K562 (cell line): ENCODE results near the gene CTIF. TPM values are rescaled to one million over a fixed set of nuclear protein-coding genes. Genes with fewer than 3 reads are reported as not detected.

ENCODE experiments used
- CBFA2T2 ChIP-seq: fragments of 450-650 bp; conservative IDR thresholded peaks from 2 replicates; pipeline ENCODE4 v1.6.1; 2017; ENCODE audit warnings: mild to moderate bottlenecking
- E2F3 ChIP-seq: fragments of 250-450 bp; sonication (Bioruptor Pico); IDR thresholded peaks from 2 replicates; pipeline ENCODE4 v1.4.0; 2020; ENCODE audit warnings: mild to moderate bottlenecking
- GATA2 ChIP-seq: sonication (generic); formaldehyde crosslinking; IDR thresholded peaks from 2 replicates; pipeline ENCODE4 v1.4.0; 2020; ENCODE audit warnings: mild to moderate bottlenecking, missing genetic modification reagents
- ILF3 ChIP-seq: fragments of 450-650 bp; IDR thresholded peaks from 2 replicates; pipeline ENCODE4 v1.6.1; 2018; ENCODE audit warnings: antibody characterized with exemption, mild to moderate bottlenecking, moderate library complexity, borderline replicate concordance
- MCM3 ChIP-seq: fragments of 450-650 bp; IDR thresholded peaks from 2 replicates; pipeline ENCODE4 v1.6.1; 2016
- NCOA6 ChIP-seq: fragments of 450-650 bp; IDR thresholded peaks from 2 replicates; pipeline ENCODE4 v1.6.1; 2017; ENCODE audit warnings: mild to moderate bottlenecking
- POLR2A ChIP-seq: fragments of 450-650 bp; conservative IDR thresholded peaks from 2 replicates; pipeline ENCODE4 v1.6.1; 2016
- POLR3A ChIP-seq: IDR thresholded peaks from 2 replicates; pipeline ENCODE4 v1.6.1; 2011; ENCODE audit warnings: borderline replicate concordance, mild to moderate bottlenecking, moderate library complexity; ENCODE audit not compliant: insufficient read length, insufficient read depth; ENCODE audit errors: extremely low read depth
- PPARD ChIP-seq: fragments of 250-450 bp; sonication (Bioruptor Pico); IDR thresholded peaks from 2 replicates; pipeline ENCODE4 v1.8.0; 2022; ENCODE audit warnings: inconsistent platforms, mild to moderate bottlenecking, moderate library complexity
- RUNX1 ChIP-seq: sonication (generic); IDR thresholded peaks from 2 replicates; pipeline ENCODE4 v1.6.1; 2016; ENCODE audit warnings: antibody characterized with exemption, low read depth
- SMARCB1 ChIP-seq: IDR thresholded peaks from 2 replicates; pipeline ENCODE4 v1.6.1; 2011; ENCODE audit warnings: improper control_type of control experiment, low read depth; ENCODE audit not compliant: insufficient read length
- TBL1XR1 ChIP-seq, 2 experiments: IDR thresholded peaks; 2 replicates each; pipeline ENCODE4 v1.6.1; 2012; ENCODE audit warnings: improper control_type of control experiment in 2 of 2, low read length in 2 of 2, mild to moderate bottlenecking in 1 of 2
- ZBED1 ChIP-seq: IDR thresholded peaks from 2 replicates; pipeline ENCODE4 v1.6.1; 2014
- ZNF174 ChIP-seq: fragments of 250-450 bp; sonication (Bioruptor Pico); IDR thresholded peaks from 2 replicates; pipeline ENCODE4 v1.4.0; 2020; ENCODE audit warnings: mild to moderate bottlenecking
- ZNF224 ChIP-seq: sonication (generic); formaldehyde crosslinking; IDR thresholded peaks from 2 replicates; pipeline ENCODE4 v1.8.0; 2022; ENCODE audit warnings: mild to moderate bottlenecking, missing genetic modification reagents
- ZNF347 ChIP-seq: fragments of 450-650 bp; formaldehyde crosslinking; IDR thresholded peaks from 2 replicates; pipeline ENCODE4 v1.4.0; 2020; ENCODE audit warnings: low read depth, mild to moderate bottlenecking, moderate library complexity
- ZNF408 ChIP-seq: fragments of 250-450 bp; sonication (Bioruptor Pico); IDR thresholded peaks from 2 replicates; pipeline ENCODE4 v1.4.0; 2020; ENCODE audit warnings: low read depth, mild to moderate bottlenecking, moderate library complexity
- ZNF696 ChIP-seq: fragments of 250-450 bp; sonication (Bioruptor Pico); conservative IDR thresholded peaks from 2 replicates; pipeline ENCODE4 v1.4.0; 2020; ENCODE audit warnings: mild to moderate bottlenecking, moderate library complexity
- polyA plus RNA-seq, 8 experiments: library from polyadenylated mRNA; depleted of rRNA in 4 of 8; stranded (reverse) in 5 of 8; unstranded in 3 of 8; fragments of >200 nt; fragmentation: Nextera tagmentation in 2 of 8; fragmentation: Illumina TruSeq in 1 of 8; extraction: Ambion mirVana in 2 of 8; extraction: Trizol in 1 of 8; gene quantifications; 2 replicates each; pipeline versions ENCODE4 v1.2.1 to v1.2.3, GENCODE V29; 2011 to 2014; ENCODE audit warnings: inconsistent platforms in 1 of 8, missing spikeins in 1 of 8
- total RNA-seq, 7 experiments: library from RNA; depleted of rRNA in 6 of 7; stranded (reverse); fragments of >200 nt in 6 of 7; fragmentation: Illumina TruSeq in 2 of 7; extraction: Trizol in 2 of 7; gene quantifications; 2 replicates each; pipeline versions ENCODE4 v1.2.1 to v1.2.3, GENCODE V29; 2011 to 2021; ENCODE audit warnings: low replicate concordance in 1 of 7
- TF ChIP-seq, protein P1 (sequence below), 2 experiments: fragments of 450-650 bp in 1 of 2; sonication (generic) in 1 of 2; formaldehyde crosslinking; conservative IDR thresholded peaks; 2 replicates each; pipeline versions ENCODE4 v1.4.0 to v1.8.1; 2020 to 2022; ENCODE audit warnings: mild to moderate bottlenecking in 1 of 2, missing genetic modification reagents in 1 of 2
- TF ChIP-seq, protein P2 (sequence below): fragments of 200-600 bp; sonication (generic); IDR thresholded peaks from one replicate; pipeline ENCODE4 v1.6.1; 2012; ENCODE audit warnings: mild to moderate bottlenecking, low read depth, low read length, inconsistent platforms

CTIF gene
- total and polyA plus RNA-seq, 9 of the 15 experiments (the other 6 are each of a cell fraction or from before 2014, with no cell fraction given), result 0.17 to 11.5 (median 2.2) TPM

DNA sequence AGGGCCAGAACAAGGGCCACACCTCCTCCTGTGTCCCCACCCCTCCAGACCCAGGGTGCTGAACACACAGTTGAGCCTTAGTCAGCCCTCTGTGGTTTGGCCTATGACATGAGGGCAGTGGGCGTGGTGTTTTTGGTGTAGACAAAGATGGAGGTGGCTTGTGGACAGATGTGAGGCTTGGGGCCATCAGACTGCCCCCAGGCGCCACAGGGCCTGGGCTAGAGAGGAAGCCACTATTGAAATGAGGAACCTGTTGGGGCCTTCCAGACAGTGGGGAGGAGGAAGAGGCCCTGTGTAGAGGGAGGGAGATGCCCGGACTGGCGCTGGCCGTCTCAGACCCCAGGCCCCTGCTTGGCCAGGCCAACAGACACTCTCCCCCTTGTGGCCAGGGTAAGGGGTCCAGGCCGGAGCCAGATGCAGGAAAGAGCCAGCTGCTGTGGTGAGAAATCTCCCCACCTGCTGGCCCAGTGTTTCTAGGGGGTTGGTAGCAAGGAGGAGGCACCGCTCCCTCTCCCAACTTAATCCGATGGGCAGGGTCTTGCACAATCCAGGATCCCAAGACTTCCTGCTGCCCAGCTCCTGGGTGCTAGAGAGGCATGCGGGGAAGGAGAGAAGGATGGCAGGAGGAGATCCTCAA is 358.2 kb downstream of the CTIF start (continued):
- TF ChIP-seq TBL1XR1 (IDR thresholded peaks at IDR 0.05; ENCODE audit: low read length in 2 of 2) (peak in 1 of 2 experiments; percentile 18; a peak in 1 of 4 replicates), PPARD (CRISPR knock-in tag) (no peak), ILF3 (no peak), SMARCB1 (no peak), MCM3 (no peak), ZNF174 (CRISPR knock-in tag) (no peak), POLR3A (no peak), GATA2 (CRISPR knock-in tag) (no peak), E2F3 (CRISPR knock-in tag) (no peak), NCOA6 (no peak), ZNF347 (CRISPR knock-in tag) (no peak), ZBED1 (no peak), ZNF224 (CRISPR knock-in tag) (no peak), RUNX1 (no peak), ZNF408 (CRISPR knock-in tag) (no peak), CBFA2T2 (peak; percentile 35), ZNF696 (no peak), POLR2A (no peak)
- TF ChIP-seq, protein P1, sequence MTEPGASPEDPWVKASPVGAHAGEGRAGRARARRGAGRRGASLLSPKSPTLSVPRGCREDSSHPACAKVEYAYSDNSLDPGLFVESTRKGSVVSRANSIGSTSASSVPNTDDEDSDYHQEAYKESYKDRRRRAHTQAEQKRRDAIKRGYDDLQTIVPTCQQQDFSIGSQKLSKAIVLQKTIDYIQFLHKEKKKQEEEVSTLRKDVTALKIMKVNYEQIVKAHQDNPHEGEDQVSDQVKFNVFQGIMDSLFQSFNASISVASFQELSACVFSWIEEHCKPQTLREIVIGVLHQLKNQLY (CRISPR knock-in tag; conservative IDR thresholded peaks at IDR 0.05), result no peak
- TF ChIP-seq, protein P2, sequence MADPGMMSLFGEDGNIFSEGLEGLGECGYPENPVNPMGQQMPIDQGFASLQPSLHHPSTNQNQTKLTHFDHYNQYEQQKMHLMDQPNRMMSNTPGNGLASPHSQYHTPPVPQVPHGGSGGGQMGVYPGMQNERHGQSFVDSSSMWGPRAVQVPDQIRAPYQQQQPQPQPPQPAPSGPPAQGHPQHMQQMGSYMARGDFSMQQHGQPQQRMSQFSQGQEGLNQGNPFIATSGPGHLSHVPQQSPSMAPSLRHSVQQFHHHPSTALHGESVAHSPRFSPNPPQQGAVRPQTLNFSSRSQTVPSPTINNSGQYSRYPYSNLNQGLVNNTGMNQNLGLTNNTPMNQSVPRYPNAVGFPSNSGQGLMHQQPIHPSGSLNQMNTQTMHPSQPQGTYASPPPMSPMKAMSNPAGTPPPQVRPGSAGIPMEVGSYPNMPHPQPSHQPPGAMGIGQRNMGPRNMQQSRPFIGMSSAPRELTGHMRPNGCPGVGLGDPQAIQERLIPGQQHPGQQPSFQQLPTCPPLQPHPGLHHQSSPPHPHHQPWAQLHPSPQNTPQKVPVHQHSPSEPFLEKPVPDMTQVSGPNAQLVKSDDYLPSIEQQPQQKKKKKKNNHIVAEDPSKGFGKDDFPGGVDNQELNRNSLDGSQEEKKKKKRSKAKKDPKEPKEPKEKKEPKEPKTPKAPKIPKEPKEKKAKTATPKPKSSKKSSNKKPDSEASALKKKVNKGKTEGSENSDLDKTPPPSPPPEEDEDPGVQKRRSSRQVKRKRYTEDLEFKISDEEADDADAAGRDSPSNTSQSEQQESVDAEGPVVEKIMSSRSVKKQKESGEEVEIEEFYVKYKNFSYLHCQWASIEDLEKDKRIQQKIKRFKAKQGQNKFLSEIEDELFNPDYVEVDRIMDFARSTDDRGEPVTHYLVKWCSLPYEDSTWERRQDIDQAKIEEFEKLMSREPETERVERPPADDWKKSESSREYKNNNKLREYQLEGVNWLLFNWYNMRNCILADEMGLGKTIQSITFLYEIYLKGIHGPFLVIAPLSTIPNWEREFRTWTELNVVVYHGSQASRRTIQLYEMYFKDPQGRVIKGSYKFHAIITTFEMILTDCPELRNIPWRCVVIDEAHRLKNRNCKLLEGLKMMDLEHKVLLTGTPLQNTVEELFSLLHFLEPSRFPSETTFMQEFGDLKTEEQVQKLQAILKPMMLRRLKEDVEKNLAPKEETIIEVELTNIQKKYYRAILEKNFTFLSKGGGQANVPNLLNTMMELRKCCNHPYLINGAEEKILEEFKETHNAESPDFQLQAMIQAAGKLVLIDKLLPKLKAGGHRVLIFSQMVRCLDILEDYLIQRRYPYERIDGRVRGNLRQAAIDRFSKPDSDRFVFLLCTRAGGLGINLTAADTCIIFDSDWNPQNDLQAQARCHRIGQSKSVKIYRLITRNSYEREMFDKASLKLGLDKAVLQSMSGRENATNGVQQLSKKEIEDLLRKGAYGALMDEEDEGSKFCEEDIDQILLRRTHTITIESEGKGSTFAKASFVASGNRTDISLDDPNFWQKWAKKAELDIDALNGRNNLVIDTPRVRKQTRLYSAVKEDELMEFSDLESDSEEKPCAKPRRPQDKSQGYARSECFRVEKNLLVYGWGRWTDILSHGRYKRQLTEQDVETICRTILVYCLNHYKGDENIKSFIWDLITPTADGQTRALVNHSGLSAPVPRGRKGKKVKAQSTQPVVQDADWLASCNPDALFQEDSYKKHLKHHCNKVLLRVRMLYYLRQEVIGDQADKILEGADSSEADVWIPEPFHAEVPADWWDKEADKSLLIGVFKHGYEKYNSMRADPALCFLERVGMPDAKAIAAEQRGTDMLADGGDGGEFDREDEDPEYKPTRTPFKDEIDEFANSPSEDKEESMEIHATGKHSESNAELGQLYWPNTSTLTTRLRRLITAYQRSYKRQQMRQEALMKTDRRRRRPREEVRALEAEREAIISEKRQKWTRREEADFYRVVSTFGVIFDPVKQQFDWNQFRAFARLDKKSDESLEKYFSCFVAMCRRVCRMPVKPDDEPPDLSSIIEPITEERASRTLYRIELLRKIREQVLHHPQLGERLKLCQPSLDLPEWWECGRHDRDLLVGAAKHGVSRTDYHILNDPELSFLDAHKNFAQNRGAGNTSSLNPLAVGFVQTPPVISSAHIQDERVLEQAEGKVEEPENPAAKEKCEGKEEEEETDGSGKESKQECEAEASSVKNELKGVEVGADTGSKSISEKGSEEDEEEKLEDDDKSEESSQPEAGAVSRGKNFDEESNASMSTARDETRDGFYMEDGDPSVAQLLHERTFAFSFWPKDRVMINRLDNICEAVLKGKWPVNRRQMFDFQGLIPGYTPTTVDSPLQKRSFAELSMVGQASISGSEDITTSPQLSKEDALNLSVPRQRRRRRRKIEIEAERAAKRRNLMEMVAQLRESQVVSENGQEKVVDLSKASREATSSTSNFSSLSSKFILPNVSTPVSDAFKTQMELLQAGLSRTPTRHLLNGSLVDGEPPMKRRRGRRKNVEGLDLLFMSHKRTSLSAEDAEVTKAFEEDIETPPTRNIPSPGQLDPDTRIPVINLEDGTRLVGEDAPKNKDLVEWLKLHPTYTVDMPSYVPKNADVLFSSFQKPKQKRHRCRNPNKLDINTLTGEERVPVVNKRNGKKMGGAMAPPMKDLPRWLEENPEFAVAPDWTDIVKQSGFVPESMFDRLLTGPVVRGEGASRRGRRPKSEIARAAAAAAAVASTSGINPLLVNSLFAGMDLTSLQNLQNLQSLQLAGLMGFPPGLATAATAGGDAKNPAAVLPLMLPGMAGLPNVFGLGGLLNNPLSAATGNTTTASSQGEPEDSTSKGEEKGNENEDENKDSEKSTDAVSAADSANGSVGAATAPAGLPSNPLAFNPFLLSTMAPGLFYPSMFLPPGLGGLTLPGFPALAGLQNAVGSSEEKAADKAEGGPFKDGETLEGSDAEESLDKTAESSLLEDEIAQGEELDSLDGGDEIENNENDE, result no peak
